ENCODE results near the gene CAMSAP1. TPM values are rescaled to one million over a fixed set of nuclear protein-coding genes. Genes with fewer than 3 reads are reported as not detected.

Gene CAMSAP1
- polyA plus RNA-seq, 3 donors = 0.71 to 9.0 (median 0.75) TPM

GRCh38 chr9:135906291-135907005, 898 bp downstream of the CAMSAP1 start:
- H3K27me3 Mint-ChIP-seq (ENCODE audit: low read depth in 3 of 3) = peaks cover 0 to 2% (median 0%) of the 10 kb centered on the region in 3 donors
- Histone ChIP-seq H3K4me3 (replicated peaks in 1 of 3; ENCODE audit: low read depth in 2 of 3, low read length in 3 of 3) (peak overlapping the region; percentile 38 to 76 (median 69)), H3K36me3 (replicated peaks in 1 of 2; ENCODE audit: control insufficient read depth in 1 of 2, insufficient read depth in 2 of 2, low read length in 2 of 2) (peaks cover 2 to 12% of the 10 kb centered on the region in 2 donors), H3K9ac (ENCODE audit: insufficient read depth, low read length, poor library complexity, severe bottlenecking) (peak overlapping the region; percentile 52), H3K4me1 (ENCODE audit: control insufficient read depth in 1 of 2, insufficient read depth in 2 of 2, low read length in 2 of 2) (peaks cover 44 to 52% of the 10 kb centered on the region in 2 donors), H3K27me3 (ENCODE audit: control insufficient read depth in 2 of 2, insufficient read depth in 2 of 2, low read length in 2 of 2) (no peaks in the 10 kb centered on the region), H2AFZ (ENCODE audit: insufficient read depth, low read depth, low read length, poor library complexity, severe bottlenecking) (peak overlapping the region; percentile 59), H4K20me1 (ENCODE audit: insufficient read depth, low read length) (peaks cover 56% of the 10 kb centered on the region), H3K9me3 (replicated peaks in 1 of 2; ENCODE audit: control insufficient read depth in 1 of 2, insufficient read depth in 1 of 2, low read length in 2 of 2) (no peaks in the 10 kb centered on the region), H3K4me2 (replicated peaks; ENCODE audit: extremely low read depth, low read length, poor library complexity, severe bottlenecking) (peak overlapping the region; percentile 78), H3K79me2 (ENCODE audit: insufficient read depth, low read length) (peaks cover 70% of the 10 kb centered on the region), H3K27ac (ENCODE audit: low read depth in 1 of 2, low read length in 2 of 2) (peak overlapping the region in 1 of 2 donors; percentile 73)
- DNase-seq = peak; percentile 47 to 78 (median 62)
- peaks cover 33 to 37% of the 10 kb centered on the region in 2 donors for H3K36me3 Mint-ChIP-seq
- peak overlapping the region; percentile 78 to 81 for H3K4me3 Mint-ChIP-seq
- H3K27ac Mint-ChIP-seq = peak overlapping the region; percentile 75 to 92 (median 84)
- peaks cover 0 to 2% (median 0%) of the 10 kb centered on the region in 7 donors for H3K9me3 Mint-ChIP-seq
- WGBS (ENCODE audit: insufficient coverage) = 1% methylated on average over 69 of the region's 70 CpGs
- no peak for TF ChIP-seq CTCF (IDR thresholded peaks at IDR 0.05)
- intact Hi-C loops (cut with micrococcal nuclease) = loop anchor here in 1 of 2 donors (5.0 to 10.0 kb wide), 2 partner anchors 56 to 338 kb away; partner anchors contain the start of genes QSOX2 and UBAC1
- H3K4me1 Mint-ChIP-seq = peaks cover 51% of the 10 kb centered on the region

GRCh38 chr9:135905380-135906258, 1.7 kb downstream of the CAMSAP1 start:
- DNase-seq = peak; percentile 54 to 80 (median 72)
- peak overlapping the region; percentile 37 to 73 for H3K27ac ChIP-seq (ENCODE audit: low read depth in 1 of 2, low read length in 2 of 2)
- peaks cover 64% of the 10 kb centered on the region for H4K20me1 ChIP-seq (ENCODE audit: insufficient read depth, low read length)
- no peak for TF ChIP-seq CTCF (IDR thresholded peaks at IDR 0.05)
- H3K9me3 Mint-ChIP-seq = peaks cover 0 to 2% (median 0%) of the 10 kb centered on the region in 7 donors
- peaks cover 74% of the 10 kb centered on the region for H3K79me2 ChIP-seq (ENCODE audit: insufficient read depth, low read length)
- H3K4me1 Mint-ChIP-seq = peaks cover 50% of the 10 kb centered on the region
- peaks cover 0 to 2% (median 0%) of the 10 kb centered on the region in 3 donors for H3K27me3 Mint-ChIP-seq (ENCODE audit: low read depth in 3 of 3)
- H3K36me3 ChIP-seq (replicated peaks in 1 of 2; ENCODE audit: control insufficient read depth in 1 of 2, insufficient read depth in 2 of 2, low read length in 2 of 2) = peaks cover under 1 to 3% of the 10 kb centered on the region in 2 donors
- intact Hi-C loops (cut with micrococcal nuclease) = loop anchor here (2.0 to 10.0 kb wide), 3 partner anchors 19 to 339 kb away; partner anchors contain the start of genes QSOX2 (in 1 of the 2) and UBAC1 (in 1 of the 2)
- H3K4me2 ChIP-seq (replicated peaks; ENCODE audit: extremely low read depth, low read length, poor library complexity, severe bottlenecking) = peak overlapping the region; percentile 78
- H3K27me3 ChIP-seq (ENCODE audit: control insufficient read depth in 2 of 2, insufficient read depth in 2 of 2, low read length in 2 of 2) = no peaks in the 10 kb centered on the region
- no peaks in the 10 kb centered on the region for H3K9me3 ChIP-seq (replicated peaks in 1 of 2; ENCODE audit: control insufficient read depth in 1 of 2, insufficient read depth in 1 of 2, low read length in 2 of 2)
- H3K9ac ChIP-seq (ENCODE audit: insufficient read depth, low read length, poor library complexity, severe bottlenecking) = peak overlapping the region; percentile 52
- H2AFZ ChIP-seq (ENCODE audit: insufficient read depth, low read depth, low read length, poor library complexity, severe bottlenecking) = no peak overlapping the region
- H3K36me3 Mint-ChIP-seq = peaks cover 24 to 35% of the 10 kb centered on the region in 2 donors
- H3K4me3 Mint-ChIP-seq = peak overlapping the region; percentile 78 to 81
- H3K27ac Mint-ChIP-seq = peak overlapping the region; percentile 75 to 92 (median 84)
- H3K4me3 ChIP-seq (replicated peaks in 1 of 3; ENCODE audit: low read depth in 2 of 3, low read length in 3 of 3) = peak overlapping the region; percentile 38 to 76 (median 69)
- WGBS (ENCODE audit: insufficient coverage) = 73% methylated on average over 15 of the region's 23 CpGs
- peaks cover 44 to 52% of the 10 kb centered on the region in 2 donors for H3K4me1 ChIP-seq (ENCODE audit: control insufficient read depth in 1 of 2, insufficient read depth in 2 of 2, low read length in 2 of 2)

All from CD14-positive monocyte (primary cell).